ENCODE measurements around the gene C1QTNF2. TPM values are rescaled to one million over a fixed set of nuclear protein-coding genes. Genes with fewer than 3 reads are reported as not detected.
"Not testable (repeated sequence)": the region's sequence is repeated elsewhere in the genome, so short reads cannot be mapped to it uniquely, and the experiment has no call there.

C1QTNF2 gene
- total and polyA plus RNA-seq, 7 donors = 0.85 to 2.5 (median 1.1) TPM; not detected in 2

DNA sequence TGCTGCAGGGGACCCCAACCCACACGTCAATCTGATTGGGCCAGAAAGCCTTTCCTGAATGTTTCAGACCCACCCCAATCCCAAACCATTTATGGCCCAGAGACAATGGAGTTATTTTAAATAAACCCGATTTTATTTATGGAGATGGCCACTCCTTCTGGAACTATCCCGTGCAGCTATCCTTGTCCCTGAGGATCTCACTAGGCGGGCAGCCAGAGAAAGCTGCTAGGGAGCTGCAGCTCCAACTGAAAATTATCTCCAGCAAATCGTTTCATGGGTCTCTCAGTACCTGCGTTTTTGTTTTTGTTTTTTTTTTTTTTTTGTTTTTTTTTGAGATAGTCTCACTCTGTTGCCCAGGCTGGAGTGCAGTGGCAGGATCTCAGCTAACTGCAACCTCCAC lies 23.0 kb downstream of the C1QTNF2 start:
- WGBS, 2 donors = 58 to 79% methylated on average over 6 of the region's 6 CpGs
- intact Hi-C loops (cut with DNase I) = no loop called here
- Histone ChIP-seq H3K27me3 (no peaks in the 10 kb centered on the region), H3K9me3 (no peaks in the 10 kb centered on the region), H3K4me3 (no peak overlapping the region), H3K4me1 (peaks cover 0 to 5% (median 4%) of the 10 kb centered on the region in 4 donors), H3K36me3 (peaks cover 0 to 6% (median 0%) of the 10 kb centered on the region in 4 donors), H3K27ac (no peak overlapping the region)
- peak; percentile 49 for DNase-seq
- TF ChIP-seq EP300 (IDR thresholded peaks at IDR 0.05) = no peak
- TF ChIP-seq, protein P1, sequence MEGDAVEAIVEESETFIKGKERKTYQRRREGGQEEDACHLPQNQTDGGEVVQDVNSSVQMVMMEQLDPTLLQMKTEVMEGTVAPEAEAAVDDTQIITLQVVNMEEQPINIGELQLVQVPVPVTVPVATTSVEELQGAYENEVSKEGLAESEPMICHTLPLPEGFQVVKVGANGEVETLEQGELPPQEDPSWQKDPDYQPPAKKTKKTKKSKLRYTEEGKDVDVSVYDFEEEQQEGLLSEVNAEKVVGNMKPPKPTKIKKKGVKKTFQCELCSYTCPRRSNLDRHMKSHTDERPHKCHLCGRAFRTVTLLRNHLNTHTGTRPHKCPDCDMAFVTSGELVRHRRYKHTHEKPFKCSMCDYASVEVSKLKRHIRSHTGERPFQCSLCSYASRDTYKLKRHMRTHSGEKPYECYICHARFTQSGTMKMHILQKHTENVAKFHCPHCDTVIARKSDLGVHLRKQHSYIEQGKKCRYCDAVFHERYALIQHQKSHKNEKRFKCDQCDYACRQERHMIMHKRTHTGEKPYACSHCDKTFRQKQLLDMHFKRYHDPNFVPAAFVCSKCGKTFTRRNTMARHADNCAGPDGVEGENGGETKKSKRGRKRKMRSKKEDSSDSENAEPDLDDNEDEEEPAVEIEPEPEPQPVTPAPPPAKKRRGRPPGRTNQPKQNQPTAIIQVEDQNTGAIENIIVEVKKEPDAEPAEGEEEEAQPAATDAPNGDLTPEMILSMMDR (IDR thresholded peaks at IDR 0.05) = no peak
- no peak for TF ChIP-seq POLR2AphosphoS5 (IDR thresholded peaks at IDR 0.05)
- TF ChIP-seq POLR2A (IDR thresholded peaks at IDR 0.05) = no peak

DNA sequence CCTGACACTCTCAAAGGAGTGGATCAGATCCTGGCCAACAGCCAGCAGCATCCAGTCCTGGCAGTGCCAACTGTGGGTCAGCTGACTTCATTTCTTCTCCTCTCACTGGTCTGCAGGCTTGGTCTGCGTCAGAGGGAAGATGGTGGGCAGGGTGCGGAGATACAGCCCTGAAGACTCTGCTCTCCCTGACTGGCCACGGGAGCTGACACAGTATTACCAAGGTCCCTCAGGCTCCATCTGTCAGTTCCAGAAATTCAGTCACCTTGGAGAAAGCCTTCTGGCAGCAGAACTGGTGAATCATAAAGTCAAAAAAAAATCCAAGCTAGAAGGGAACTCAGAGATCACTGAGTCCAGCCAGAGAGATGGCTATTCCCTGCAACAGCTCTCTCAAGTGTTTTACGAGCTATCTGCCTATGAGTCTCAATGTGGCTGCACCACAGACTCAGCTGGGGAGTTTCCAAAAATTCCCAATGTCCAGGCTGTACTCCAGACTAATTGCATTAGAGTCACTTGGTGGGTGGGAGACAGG lies 27.9 kb downstream of the C1QTNF2 start:
- TF ChIP-seq POLR2A (IDR thresholded peaks at IDR 0.05) = no peak
- no peak for TF ChIP-seq EP300 (IDR thresholded peaks at IDR 0.05)
- TF ChIP-seq, protein P1 (IDR thresholded peaks at IDR 0.05) = no peak
- TF ChIP-seq POLR2AphosphoS5 (IDR thresholded peaks at IDR 0.05) = no peak
- Histone ChIP-seq H3K27ac (no peak overlapping the region), H3K36me3 (no peaks in the 10 kb centered on the region), H3K9me3 (no peaks in the 10 kb centered on the region), H3K27me3 (no peaks in the 10 kb centered on the region), H3K4me1 (peaks cover 0 to 5% (median 4%) of the 10 kb centered on the region in 4 donors), H3K4me3 (no peak overlapping the region)
- peak; percentile 60 for DNase-seq
- intact Hi-C loops (cut with DNase I) = no loop called here
- 88% methylated on average over 4 of the region's 4 CpGs for WGBS, 2 donors

DNA sequence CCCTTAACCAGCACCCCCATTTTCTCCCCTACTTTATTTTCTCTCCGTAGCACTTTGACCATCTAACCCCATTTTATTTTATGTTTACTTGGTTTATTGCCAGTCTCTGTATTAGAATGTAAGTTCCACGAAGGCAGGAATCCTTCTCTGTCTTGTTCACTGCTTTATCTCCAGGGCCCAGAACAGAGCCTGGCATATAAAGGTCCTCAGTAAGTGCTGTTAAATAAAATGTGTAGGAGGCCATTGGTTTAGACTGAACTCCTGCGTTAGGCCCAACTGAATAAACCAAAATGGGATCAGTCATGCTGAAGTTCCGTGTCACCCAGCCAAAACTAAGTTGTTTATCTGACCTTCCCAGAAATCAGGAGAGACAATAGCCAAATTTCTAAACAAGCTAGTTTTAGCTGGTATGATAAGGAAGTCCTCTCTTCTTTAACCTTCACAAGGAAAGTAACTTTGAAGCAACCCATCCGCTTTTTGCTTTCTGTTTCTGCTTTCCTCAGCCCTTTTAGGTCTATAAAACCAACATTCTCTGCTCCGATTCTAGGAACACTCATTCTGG lies 29.0 kb downstream of the C1QTNF2 start:
- TF ChIP-seq POLR2A (IDR thresholded peaks at IDR 0.05) (no peak), EP300 (IDR thresholded peaks at IDR 0.05) (no peak), POLR2AphosphoS5 (IDR thresholded peaks at IDR 0.05) (no peak)
- TF ChIP-seq, protein P1 (IDR thresholded peaks at IDR 0.05) = no peak
- intact Hi-C loops (cut with DNase I) = no loop called here
- DNase-seq = peak; percentile 4
- Histone ChIP-seq H3K4me3 (no peak overlapping the region), H3K4me1 (peaks cover 0 to 5% (median 4%) of the 10 kb centered on the region in 4 donors), H3K9me3 (no peaks in the 10 kb centered on the region), H3K27ac (no peak overlapping the region), H3K27me3 (no peaks in the 10 kb centered on the region), H3K36me3 (no peaks in the 10 kb centered on the region)
- 75 to 76% methylated on average over 6 of the region's 6 CpGs for WGBS, 2 donors

DNA sequence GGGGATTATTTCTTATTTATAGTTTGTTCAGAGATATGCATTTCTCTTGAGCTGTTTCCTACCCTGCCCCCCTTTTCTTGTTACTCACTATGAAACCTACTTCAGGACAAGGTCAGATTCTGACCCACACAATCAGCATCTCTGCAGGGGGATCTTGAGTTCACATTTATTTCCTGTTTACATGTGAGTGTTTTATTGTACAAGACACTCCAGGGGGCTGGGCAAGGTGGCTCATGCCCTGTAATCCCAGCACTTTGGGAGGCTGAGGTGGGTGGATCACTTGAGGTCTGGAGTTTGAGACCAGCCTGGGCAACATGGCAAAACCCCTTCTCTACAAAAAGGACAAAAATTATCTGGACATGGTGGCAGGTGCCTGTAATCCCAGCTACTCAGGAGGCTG lies 29.9 kb downstream of the C1QTNF2 start:
- H3K27ac ChIP-seq; intact Hi-C loops (cut with DNase I): not testable (repeated sequence)
- peak; percentile 15 for DNase-seq

DNA sequence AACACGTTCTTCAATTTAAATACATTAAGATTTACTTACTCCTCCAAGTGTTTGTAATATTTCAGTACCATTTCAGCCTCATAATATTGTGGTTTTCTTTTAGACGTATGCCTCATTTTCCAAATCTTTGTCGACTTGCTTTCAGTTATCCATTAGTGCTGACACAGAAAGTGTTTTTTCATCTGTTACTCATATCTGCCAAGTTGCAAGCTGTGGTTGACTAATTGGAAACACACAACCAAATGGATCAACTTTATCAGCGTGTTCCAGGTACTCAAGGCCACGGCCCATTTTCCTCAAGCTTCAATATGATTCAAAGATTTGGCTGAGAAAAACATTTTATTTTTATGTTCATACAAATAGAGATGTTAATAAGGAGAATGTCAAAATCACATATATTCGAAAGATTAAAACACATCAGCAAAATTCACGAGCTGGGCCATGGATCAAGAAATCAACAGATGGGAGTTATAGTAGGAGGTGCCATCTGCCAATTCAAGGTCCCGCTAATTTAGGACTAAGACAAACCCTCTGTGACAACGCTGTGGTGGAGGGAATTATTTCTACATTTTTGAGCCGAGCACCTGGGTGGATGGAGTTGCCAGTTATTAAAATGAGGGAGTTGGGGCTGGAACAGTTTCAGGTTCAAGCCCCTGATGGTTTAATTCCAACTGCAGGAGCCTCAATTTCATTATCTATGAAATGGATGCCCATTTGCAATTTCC lies 30.9 kb downstream of the C1QTNF2 start:
- WGBS, 2 donors = 78 to 93% methylated on average over 10 of the region's 10 CpGs
- H3K4me1 ChIP-seq = no peaks in the 10 kb centered on the region
- H3K27ac ChIP-seq = no peak overlapping the region
- no peak for TF ChIP-seq POLR2A (IDR thresholded peaks at IDR 0.05)
- TF ChIP-seq POLR2AphosphoS5 (IDR thresholded peaks at IDR 0.05) = no peak
- TF ChIP-seq, protein P1 (IDR thresholded peaks at IDR 0.05) = no peak
- TF ChIP-seq EP300 (IDR thresholded peaks at IDR 0.05) = no peak
- H3K36me3 ChIP-seq = no peaks in the 10 kb centered on the region
- H3K4me3 ChIP-seq = no peak overlapping the region
- DNase-seq = peak; percentile 17
- intact Hi-C loops (cut with DNase I) = no loop called here
- no peaks in the 10 kb centered on the region for H3K9me3 ChIP-seq
- H3K27me3 ChIP-seq = no peaks in the 10 kb centered on the region

More for the DNA sequence above, 29.9 kb downstream of the C1QTNF2 start:
- not testable (repeated sequence) for H3K4me3 ChIP-seq, H3K27me3 ChIP-seq, H3K4me1 ChIP-seq, H3K9me3 ChIP-seq, H3K36me3 ChIP-seq

DNA sequence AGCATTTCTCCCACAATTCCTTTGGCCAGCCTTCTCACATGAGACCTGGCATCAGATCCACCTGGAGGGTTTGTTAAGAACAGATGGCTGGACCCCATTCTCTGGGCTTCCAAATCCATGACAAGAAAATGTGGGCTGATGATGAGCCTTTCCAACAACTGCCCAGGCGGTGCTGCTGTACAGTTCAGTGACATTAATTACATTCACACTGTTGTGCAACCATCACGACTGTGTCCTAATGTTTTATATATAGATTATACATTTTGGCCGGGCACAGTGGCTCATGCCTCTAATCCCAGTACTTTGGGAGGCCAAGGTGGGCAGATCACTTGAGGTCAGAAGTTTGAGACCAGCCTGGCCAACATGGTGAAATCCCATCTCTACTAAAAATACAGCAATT lies 35.7 kb downstream of the C1QTNF2 start:
- H3K4me3 ChIP-seq; H3K27me3 ChIP-seq; intact Hi-C loops (cut with DNase I); H3K36me3 ChIP-seq; H3K27ac ChIP-seq; H3K9me3 ChIP-seq; H3K4me1 ChIP-seq: not testable (repeated sequence)
- DNase-seq = peak; percentile 45
- 82 to 88% methylated on average over 3 of the region's 3 CpGs for WGBS, 2 donors
